Measurements from ENCODE around the gene HS3ST2.

HS3ST2 gene

DNA sequence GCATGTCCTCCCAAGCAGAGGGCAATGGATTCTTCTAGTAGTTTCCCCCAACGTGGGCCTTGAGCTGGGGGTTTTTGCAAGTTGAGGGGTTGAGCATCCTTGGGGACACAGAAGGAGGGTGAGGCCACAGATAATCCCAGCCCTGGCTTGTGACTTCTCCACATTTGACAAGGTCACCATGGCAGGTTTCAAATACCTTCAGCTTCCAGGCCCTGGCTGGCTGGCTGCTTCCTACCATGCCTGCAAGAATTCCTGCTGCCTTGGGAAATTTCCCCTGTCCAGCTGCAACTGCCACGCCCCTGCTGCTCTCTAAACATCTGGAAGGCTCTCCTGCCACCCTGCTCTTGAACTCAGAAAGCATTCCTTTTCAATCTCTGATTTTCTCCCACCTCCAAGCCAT, 41.3 kb downstream of the HS3ST2 start:
- Histone ChIP-seq H3K27ac (no peak overlapping the region), H3K9me3 (ENCODE audit: severe bottlenecking) (no peaks in the 10 kb centered on the region), H3K27me3 (ENCODE audit: insufficient read depth, low read depth, severe bottlenecking) (no peaks in the 10 kb centered on the region), H3K4me3 (ENCODE audit: low read depth, low read length) (no peak overlapping the region), H3K36me3 (no peaks in the 10 kb centered on the region)
- TF ChIP-seq, protein P1, sequence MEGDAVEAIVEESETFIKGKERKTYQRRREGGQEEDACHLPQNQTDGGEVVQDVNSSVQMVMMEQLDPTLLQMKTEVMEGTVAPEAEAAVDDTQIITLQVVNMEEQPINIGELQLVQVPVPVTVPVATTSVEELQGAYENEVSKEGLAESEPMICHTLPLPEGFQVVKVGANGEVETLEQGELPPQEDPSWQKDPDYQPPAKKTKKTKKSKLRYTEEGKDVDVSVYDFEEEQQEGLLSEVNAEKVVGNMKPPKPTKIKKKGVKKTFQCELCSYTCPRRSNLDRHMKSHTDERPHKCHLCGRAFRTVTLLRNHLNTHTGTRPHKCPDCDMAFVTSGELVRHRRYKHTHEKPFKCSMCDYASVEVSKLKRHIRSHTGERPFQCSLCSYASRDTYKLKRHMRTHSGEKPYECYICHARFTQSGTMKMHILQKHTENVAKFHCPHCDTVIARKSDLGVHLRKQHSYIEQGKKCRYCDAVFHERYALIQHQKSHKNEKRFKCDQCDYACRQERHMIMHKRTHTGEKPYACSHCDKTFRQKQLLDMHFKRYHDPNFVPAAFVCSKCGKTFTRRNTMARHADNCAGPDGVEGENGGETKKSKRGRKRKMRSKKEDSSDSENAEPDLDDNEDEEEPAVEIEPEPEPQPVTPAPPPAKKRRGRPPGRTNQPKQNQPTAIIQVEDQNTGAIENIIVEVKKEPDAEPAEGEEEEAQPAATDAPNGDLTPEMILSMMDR (IDR thresholded peaks at IDR 0.05; ENCODE audit: low read depth, low read length) = no peak
- no peak for DNase-seq

DNA sequence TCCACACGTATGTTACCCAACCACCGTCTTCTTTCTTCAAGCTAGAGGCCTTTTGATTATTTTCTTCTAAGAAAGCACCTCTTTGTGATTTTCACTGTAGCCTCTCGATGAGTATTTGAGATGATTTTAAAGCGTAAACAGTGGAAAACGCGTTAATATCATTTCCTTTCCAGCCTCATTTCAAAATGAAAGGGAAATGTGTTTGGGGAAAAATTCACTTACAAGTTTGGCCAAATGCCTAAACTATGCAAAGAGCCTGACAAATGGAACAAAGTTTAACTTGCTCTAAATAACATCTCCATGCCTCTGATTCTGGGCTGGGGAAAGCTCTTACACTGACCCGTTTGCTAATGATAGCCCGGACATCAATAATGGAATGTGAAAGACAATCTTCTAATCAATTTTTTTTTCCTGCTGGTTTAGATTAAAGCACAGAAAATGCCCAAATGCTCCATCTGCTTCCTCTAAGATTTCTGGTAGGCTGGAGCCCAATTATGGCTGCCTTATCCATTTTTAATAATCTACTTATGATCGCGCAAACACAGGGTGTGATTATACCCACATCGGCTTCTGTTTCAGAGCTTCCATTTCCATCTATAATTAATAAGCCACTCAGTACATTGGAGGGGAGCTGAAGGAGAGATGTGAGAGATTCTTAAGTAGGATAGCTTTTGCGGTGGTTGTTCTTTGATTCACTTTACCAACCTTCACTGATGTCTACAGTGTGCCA, 43.5 kb downstream of the HS3ST2 start:
- Histone ChIP-seq H3K4me3 (ENCODE audit: low read depth, low read length) (no peak overlapping the region), H3K9me3 (ENCODE audit: severe bottlenecking) (no peaks in the 10 kb centered on the region), H3K27me3 (ENCODE audit: insufficient read depth, low read depth, severe bottlenecking) (no peaks in the 10 kb centered on the region), H3K27ac (no peak overlapping the region), H3K36me3 (no peaks in the 10 kb centered on the region)
- TF ChIP-seq, protein P1 (IDR thresholded peaks at IDR 0.05; ENCODE audit: low read depth, low read length) = no peak
- DNase-seq = no peak

DNA sequence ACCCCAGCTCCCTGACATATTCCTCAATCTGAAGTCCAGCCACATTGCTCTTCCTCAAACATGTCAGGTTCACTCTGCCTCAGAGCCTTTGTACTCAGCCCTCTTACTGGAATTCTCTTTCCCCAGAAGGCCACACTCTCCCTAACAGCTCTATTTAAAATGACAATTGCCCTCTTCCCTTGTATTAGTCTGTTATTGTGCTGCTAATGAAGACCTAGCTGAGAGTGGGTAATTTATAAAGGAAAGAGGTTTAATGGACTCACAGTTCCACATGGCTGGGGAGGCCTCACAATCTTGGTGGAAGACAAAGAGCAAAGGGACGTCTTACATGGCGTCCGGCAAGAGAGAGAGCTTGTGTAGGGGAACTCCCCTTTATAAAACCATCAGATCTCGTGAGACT, 46.0 kb downstream of the HS3ST2 start:
- no peak for DNase-seq

DNA sequence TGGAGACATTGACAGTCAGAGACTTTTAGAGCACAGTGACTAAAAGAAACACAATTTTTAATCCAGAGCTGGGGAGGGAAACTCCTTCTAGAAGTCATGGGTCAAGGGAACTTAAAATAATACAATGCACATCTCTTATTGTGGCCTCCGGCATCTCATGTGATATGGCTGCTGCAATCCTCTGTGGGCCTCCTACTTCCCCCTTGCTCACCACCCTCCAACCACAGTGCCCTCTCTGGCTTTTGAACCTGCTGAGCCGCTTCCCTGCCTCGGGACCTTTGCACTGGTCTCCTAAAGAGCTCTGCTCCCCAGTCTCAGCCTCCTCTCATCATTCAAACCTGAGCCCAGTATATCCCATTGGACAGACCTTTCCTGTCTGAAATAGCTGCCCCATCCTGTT, 47.6 kb downstream of the HS3ST2 start:
- TF ChIP-seq, protein P1 (IDR thresholded peaks at IDR 0.05; ENCODE audit: low read depth, low read length) = no peak
- no peak for DNase-seq
- Histone ChIP-seq H3K9me3 (ENCODE audit: severe bottlenecking) (no peaks in the 10 kb centered on the region), H3K27ac (no peak overlapping the region), H3K27me3 (ENCODE audit: insufficient read depth, low read depth, severe bottlenecking) (no peaks in the 10 kb centered on the region), H3K36me3 (no peaks in the 10 kb centered on the region), H3K4me3 (ENCODE audit: low read depth, low read length) (no peak overlapping the region)

More for the DNA sequence above, 46.0 kb downstream of the HS3ST2 start:
- H3K27ac ChIP-seq = no peak overlapping the region
- no peaks in the 10 kb centered on the region for H3K9me3 ChIP-seq (ENCODE audit: severe bottlenecking)
- no peaks in the 10 kb centered on the region for H3K36me3 ChIP-seq
- TF ChIP-seq, protein P1 (IDR thresholded peaks at IDR 0.05; ENCODE audit: low read depth, low read length) = no peak
- H3K4me3 ChIP-seq (ENCODE audit: low read depth, low read length) = no peak overlapping the region
- no peaks in the 10 kb centered on the region for H3K27me3 ChIP-seq (ENCODE audit: insufficient read depth, low read depth, severe bottlenecking)

DNA sequence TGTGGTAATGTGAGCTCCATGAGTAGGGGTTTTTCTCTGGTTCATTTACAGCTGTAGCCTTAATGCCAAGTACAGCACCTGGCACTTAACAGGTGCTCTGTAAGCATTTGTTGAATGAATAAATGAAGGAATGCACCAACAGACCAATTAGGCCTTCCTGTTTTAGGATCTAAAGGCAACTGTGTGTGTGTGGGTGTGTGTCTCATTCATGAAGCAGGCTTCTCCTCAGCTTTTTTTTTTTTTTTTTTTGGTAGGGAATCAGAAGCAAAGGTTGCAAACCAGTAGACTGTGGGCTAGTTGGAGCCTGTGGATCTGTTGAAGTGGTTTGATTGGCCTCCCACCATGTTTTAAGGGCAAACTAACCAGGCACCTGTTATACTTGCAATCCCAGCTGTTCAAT, 48.1 kb downstream of the HS3ST2 start:
- Histone ChIP-seq H3K27ac (no peak overlapping the region), H3K9me3 (ENCODE audit: severe bottlenecking) (no peaks in the 10 kb centered on the region)
- TF ChIP-seq, protein P1 (IDR thresholded peaks at IDR 0.05; ENCODE audit: low read depth, low read length) = no peak

DNA sequence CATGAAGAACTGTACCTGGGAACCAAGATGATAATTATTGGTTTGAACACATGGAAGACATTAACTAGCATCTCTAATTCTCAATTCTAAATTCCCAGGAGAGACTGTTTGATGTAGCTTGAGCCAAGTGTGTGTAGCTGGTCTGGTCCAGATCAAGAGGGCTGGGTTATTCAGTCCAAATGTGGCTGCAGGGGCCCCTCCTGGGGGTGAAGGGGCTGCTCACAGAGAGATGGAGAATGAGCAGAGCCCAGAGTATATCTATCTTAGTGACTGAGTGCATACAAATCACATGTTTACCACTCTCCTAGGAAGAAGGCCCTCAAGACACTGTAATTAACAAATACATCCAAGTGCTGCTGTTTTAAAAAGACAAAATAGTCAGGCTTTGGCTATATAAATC, 50.4 kb downstream of the HS3ST2 start:
- no peak overlapping the region for H3K4me3 ChIP-seq (ENCODE audit: low read depth, low read length)
- no peak overlapping the region for H3K27ac ChIP-seq
- H3K27me3 ChIP-seq (ENCODE audit: insufficient read depth, low read depth, severe bottlenecking) = no peaks in the 10 kb centered on the region
- no peaks in the 10 kb centered on the region for H3K36me3 ChIP-seq
- H3K9me3 ChIP-seq (ENCODE audit: severe bottlenecking) = no peaks in the 10 kb centered on the region
- TF ChIP-seq, protein P1 (IDR thresholded peaks at IDR 0.05; ENCODE audit: low read depth, low read length) = no peak
- DNase-seq = no peak

More for the DNA sequence above, 48.1 kb downstream of the HS3ST2 start:
- no peak for DNase-seq
- no peaks in the 10 kb centered on the region for H3K27me3 ChIP-seq (ENCODE audit: insufficient read depth, low read depth, severe bottlenecking)
- no peaks in the 10 kb centered on the region for H3K36me3 ChIP-seq
- no peak overlapping the region for H3K4me3 ChIP-seq (ENCODE audit: low read depth, low read length)

Data from WERI-Rb-1 (cell line).